Measurements from ENCODE around the gene UPB1.

DNA sequence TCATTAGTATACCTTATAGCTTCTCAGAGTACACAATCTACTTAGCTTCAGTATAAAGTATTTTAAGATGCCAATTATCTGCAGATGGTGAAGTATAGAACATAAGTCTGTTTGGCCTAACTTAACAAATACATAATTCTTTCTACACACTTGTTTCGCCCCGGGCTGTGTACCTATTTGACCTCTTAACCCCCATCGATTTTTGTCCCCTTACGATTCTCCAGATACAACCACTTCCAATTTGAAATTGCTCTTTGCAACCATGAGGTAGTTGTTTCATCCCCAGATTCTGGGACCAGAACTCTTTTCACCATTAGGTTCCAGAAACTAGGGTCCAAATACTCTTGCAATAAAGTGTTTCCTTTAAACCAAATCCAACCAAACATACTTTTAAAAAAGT is 10.0 kb upstream of the UPB1 start:
- TF ChIP-seq, protein P1, sequence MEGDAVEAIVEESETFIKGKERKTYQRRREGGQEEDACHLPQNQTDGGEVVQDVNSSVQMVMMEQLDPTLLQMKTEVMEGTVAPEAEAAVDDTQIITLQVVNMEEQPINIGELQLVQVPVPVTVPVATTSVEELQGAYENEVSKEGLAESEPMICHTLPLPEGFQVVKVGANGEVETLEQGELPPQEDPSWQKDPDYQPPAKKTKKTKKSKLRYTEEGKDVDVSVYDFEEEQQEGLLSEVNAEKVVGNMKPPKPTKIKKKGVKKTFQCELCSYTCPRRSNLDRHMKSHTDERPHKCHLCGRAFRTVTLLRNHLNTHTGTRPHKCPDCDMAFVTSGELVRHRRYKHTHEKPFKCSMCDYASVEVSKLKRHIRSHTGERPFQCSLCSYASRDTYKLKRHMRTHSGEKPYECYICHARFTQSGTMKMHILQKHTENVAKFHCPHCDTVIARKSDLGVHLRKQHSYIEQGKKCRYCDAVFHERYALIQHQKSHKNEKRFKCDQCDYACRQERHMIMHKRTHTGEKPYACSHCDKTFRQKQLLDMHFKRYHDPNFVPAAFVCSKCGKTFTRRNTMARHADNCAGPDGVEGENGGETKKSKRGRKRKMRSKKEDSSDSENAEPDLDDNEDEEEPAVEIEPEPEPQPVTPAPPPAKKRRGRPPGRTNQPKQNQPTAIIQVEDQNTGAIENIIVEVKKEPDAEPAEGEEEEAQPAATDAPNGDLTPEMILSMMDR (IDR thresholded peaks at IDR 0.05; ENCODE audit: poor library complexity) = no peak
- TF ChIP-seq EZH2 (IDR thresholded peaks at IDR 0.05; ENCODE audit: borderline replicate concordance) (no peak), EZH2phosphoT487 (IDR thresholded peaks at IDR 0.05; ENCODE audit: low read depth, severe bottlenecking, unreplicated experiment) (no peak)

All from hepatocyte (in vitro differentiated cells).